HAP-1 (cell line): ENCODE results near the gene CDCA4.
"Not testable (repeated sequence)": the region's sequence is repeated elsewhere in the genome, so short reads cannot be mapped to it uniquely, and the experiment has no call there.

Source experiments
- DNase-seq, 2 experiments: peaks; one replicate each; pipeline ENCODE4 v3.0.0-alpha.2; 2016 to 2020; ENCODE audit warnings: low spot score in 2 of 2
- H3K27me3 ChIP-seq: fragments of 250-450 bp; sonication (Bioruptor Pico); 2 replicates; pipeline ENCODE4 v1.5.1; 2020; ENCODE audit warnings: low read depth, mild to moderate bottlenecking, moderate library complexity
- H3K36me3 ChIP-seq: fragments of 250-450 bp; sonication (Bioruptor Pico); replicated peaks from 2 replicates; pipeline ENCODE4 v1.5.1; 2020; ENCODE audit warnings: mild to moderate bottlenecking
- H3K4me1 ChIP-seq: fragments of 250-450 bp; sonication (Bioruptor Pico); 2 replicates; pipeline ENCODE4 v1.5.1; 2020; ENCODE audit warnings: mild to moderate bottlenecking
- H3K4me3 ChIP-seq: fragments of 250-450 bp; sonication (Bioruptor Pico); 2 replicates; pipeline ENCODE4 v1.5.1; 2020; ENCODE audit warnings: mild to moderate bottlenecking, moderate library complexity
- H3K9me3 ChIP-seq: fragments of 250-450 bp; sonication (Bioruptor Pico); 2 replicates; pipeline ENCODE4 v1.5.1; 2020; ENCODE audit warnings: mild to moderate bottlenecking, moderate library complexity
- in situ Hi-C: fragments of 300-500 bp; cut with MboI; formaldehyde crosslinking; loops from 3 replicates; pipeline ENCODE4 v1.14.3; 2020; ENCODE audit warnings: low sequenced_read_pairs, inconsistent platforms, mixed read lengths

CDCA4 gene

DNA sequence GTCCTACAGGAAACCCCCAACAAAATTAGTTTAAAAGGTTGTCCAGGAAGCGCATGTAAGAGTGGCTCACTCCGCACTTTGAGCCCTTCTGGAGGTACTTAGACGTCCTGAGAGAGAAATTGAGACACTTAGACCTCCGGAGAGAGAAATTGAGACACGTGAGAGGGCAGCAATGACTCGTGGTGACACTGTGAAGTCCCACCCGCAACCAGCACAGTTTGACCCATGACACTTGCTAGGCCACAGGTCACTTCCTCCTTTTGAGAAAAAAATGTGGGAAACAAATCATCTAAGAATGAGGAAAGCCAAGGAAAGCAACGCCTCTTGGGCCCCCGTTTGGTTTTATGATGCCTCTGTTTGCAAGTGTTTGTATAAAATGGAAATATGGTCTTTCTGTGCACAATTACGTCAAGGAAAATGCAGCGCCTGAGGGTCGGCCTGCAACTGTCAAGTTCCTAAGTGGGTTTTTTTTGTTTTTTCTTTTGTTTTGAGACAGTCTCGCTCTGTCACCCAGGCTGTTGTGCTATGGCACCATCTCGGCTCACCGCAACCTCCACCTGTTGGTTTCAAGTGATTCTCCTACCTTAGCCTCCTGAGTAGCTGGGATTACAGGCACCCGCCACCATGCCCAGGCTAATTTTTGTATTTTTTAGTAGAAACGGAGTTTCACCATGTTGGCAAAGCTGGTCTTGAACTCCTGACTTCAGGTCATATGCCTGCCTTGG, 13.6 kb upstream of the CDCA4 start:
- DNase-seq: no peak
- in situ Hi-C loops: no loop called here
- H3K9me3 ChIP-seq: no peaks in the 10 kb centered on the region
- no peaks in the 10 kb centered on the region for H3K4me1 ChIP-seq
- H3K27me3 ChIP-seq: no peaks in the 10 kb centered on the region; the same call in 1 of the 2 replicates
- no peak overlapping the region for H3K4me3 ChIP-seq
- H3K36me3 ChIP-seq: no peaks in the 10 kb centered on the region

- H3K9me3 ChIP-seq, H3K27me3 ChIP-seq, H3K4me3 ChIP-seq, DNase-seq, in situ Hi-C loops, H3K4me1 ChIP-seq, H3K36me3 ChIP-seq: not testable (repeated sequence)
Observed at GRCh38 chr14:105033412-105033900, 12.6 kb upstream of the CDCA4 start.

- H3K27me3 ChIP-seq, H3K4me3 ChIP-seq, in situ Hi-C loops, H3K36me3 ChIP-seq, H3K4me1 ChIP-seq, H3K9me3 ChIP-seq, DNase-seq: not testable (repeated sequence)
Observed at GRCh38 chr14:105032451-105032901, 11.6 kb upstream of the CDCA4 start.

DNA sequence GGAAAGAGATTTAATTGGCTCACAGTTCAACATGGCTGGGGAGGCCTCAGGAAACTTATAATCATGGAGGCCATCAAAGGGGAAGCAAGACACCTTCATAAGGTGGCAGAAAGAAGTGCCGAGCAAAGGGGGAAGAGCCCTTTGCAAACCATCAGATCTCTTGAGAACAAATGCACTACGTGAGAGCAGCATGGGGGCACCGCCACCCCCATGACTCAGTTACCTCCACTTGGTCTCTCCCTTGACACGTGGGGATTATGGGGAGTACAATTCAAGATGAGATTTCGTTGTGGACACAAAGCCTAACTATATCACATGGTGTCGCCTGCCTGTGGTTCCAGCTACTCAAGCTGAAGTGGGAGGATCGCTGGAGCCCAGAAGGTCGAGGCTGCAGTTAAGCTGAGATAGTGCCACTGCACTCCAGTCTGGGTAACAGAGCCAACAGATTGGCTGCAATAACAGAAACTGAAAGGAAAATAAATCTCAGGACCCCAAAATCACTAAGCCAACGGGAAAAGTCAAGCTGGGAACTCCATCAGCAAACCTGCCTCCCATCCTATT, 10.0 kb upstream of the CDCA4 start:
- no peaks in the 10 kb centered on the region for H3K4me1 ChIP-seq
- H3K4me3 ChIP-seq: no peak overlapping the region
- H3K36me3 ChIP-seq: no peaks in the 10 kb centered on the region
- no peaks in the 10 kb centered on the region for H3K9me3 ChIP-seq
- DNase-seq: no peak
- no peaks in the 10 kb centered on the region; the same call in 1 of the 2 replicates for H3K27me3 ChIP-seq
- in situ Hi-C loops: no loop called here

GRCh38 chr14:105030194-105030593, 9.3 kb upstream of the CDCA4 start:
- in situ Hi-C loops: no loop called here
- no peak for DNase-seq

GRCh38 chr14:105029402-105029801, 8.5 kb upstream of the CDCA4 start:
- no peaks in the 10 kb centered on the region for H3K36me3 ChIP-seq
- H3K27me3 ChIP-seq: no peaks in the 10 kb centered on the region
- no peaks in the 10 kb centered on the region for H3K9me3 ChIP-seq
- in situ Hi-C loops: no loop called here
- H3K4me3 ChIP-seq: no peak overlapping the region
- no peaks in the 10 kb centered on the region for H3K4me1 ChIP-seq
- no peak for DNase-seq

More at GRCh38 chr14:105030194-105030593, 9.3 kb upstream of the CDCA4 start:
- no peaks in the 10 kb centered on the region for H3K9me3 ChIP-seq
- no peaks in the 10 kb centered on the region for H3K27me3 ChIP-seq
- no peaks in the 10 kb centered on the region for H3K4me1 ChIP-seq
- H3K4me3 ChIP-seq: no peak overlapping the region
- no peaks in the 10 kb centered on the region for H3K36me3 ChIP-seq

DNA sequence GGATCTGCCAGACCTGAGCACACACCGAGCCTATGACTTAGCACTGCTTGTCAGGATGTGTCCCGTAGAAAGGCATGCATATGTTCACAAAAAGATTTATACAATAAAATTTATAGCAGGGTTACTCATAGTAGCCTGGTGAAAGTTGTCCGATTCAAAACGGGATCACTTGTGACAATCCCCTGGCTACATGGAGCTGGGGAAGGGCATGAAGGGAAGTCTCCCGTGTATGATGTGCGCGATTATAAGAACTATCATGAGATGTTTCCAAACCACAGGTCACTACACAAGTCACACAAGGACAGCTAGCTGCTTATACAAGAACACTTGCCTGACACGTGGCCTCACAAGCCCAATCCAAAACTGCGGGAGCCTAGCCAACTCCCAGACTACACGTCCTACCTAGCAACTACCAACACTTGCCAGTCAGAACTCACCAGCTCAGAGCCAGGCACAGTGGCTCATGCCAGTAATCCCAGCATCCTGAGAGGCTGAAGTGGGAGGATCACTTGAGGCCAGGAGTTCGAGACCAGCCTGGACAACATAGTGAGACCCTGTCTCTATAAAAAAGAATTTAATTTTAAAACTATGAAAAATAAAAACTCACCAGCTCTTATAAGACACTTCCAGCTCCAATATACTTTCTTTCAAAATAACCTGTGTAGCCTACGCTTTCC, 7.5 kb upstream of the CDCA4 start:
- Histone ChIP-seq H3K36me3 (no peaks in the 10 kb centered on the region), H3K9me3 (no peaks in the 10 kb centered on the region), H3K4me3 (no peak overlapping the region), H3K27me3 (no peaks in the 10 kb centered on the region), H3K4me1 (no peaks in the 10 kb centered on the region)
- in situ Hi-C loops: no loop called here
- no peak for DNase-seq

GRCh38 chr14:105027718-105028117, 6.8 kb upstream of the CDCA4 start:
- in situ Hi-C loops, H3K9me3 ChIP-seq, DNase-seq, H3K4me1 ChIP-seq, H3K27me3 ChIP-seq, H3K36me3 ChIP-seq, H3K4me3 ChIP-seq: not testable (repeated sequence)

DNA sequence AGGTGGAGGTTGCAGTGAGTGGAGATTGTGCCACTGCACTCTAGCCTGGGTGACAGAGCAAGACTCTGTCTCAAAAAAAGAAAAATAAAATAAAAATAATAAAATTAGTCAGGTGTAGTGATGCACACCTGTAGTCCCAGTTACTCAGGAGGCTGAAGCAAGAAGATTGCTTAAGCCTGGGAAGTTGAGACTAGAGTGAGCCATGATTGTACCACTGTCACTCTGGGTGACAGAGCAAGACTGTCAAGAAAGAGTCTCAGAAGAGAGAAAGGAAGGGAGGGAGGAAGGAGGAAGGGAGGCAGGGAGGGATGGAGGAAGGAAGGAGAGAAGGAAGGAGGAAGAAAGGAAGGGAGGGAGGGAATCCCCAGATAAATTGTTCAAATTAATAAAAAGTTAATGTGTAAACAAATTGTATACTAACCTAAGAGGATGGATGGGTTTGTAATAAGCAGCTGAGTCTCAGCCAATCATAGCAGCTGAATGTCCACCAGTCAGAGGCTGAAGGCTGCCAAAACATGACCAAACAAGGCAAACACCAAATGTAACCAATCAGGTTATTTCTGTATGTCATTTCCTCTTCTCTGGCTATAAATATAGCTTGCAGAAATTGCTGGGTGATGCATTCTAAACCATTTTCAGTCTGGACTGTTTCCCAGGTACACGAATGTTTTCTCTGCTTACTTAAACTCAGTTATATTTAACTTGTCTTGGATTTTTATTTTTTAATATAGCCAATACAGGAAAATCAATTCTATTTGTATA, 6.1 kb upstream of the CDCA4 start:
- H3K4me3 ChIP-seq: no peak overlapping the region
- no peaks in the 10 kb centered on the region for H3K9me3 ChIP-seq
- H3K4me1 ChIP-seq: no peaks in the 10 kb centered on the region; the same call in 1 of the 2 replicates
- H3K27me3 ChIP-seq: no peaks in the 10 kb centered on the region
- DNase-seq: no peak
- in situ Hi-C loops: no loop called here
- H3K36me3 ChIP-seq: no peaks in the 10 kb centered on the region

- in situ Hi-C loops: no loop called here
- no peaks in the 10 kb centered on the region; the same call in 1 of the 2 replicates for H3K4me1 ChIP-seq
Observed at GRCh38 chr14:105026033-105026785, 5.3 kb upstream of the CDCA4 start.

GRCh38 chr14:105025429-105025828, 4.5 kb upstream of the CDCA4 start:
- in situ Hi-C loops: no loop called here
- no peaks in the 10 kb centered on the region; the same call in 1 of the 2 replicates for H3K4me1 ChIP-seq

More at GRCh38 chr14:105026033-105026785, 5.3 kb upstream of the CDCA4 start:
- no peaks in the 10 kb centered on the region for H3K9me3 ChIP-seq
- H3K36me3 ChIP-seq: no peaks in the 10 kb centered on the region
- no peak for DNase-seq
- H3K4me3 ChIP-seq: no peak overlapping the region
- H3K27me3 ChIP-seq: no peaks in the 10 kb centered on the region

GRCh38 chr14:105023791-105024480, 3.1 kb upstream of the CDCA4 start:
- Histone ChIP-seq H3K27me3 (no peaks in the 10 kb centered on the region), H3K4me1 (no peaks in the 10 kb centered on the region; the same call in 1 of the 2 replicates), H3K4me3 (no peak overlapping the region), H3K36me3 (peaks cover 17% of the 10 kb centered on the region), H3K9me3 (no peaks in the 10 kb centered on the region)
- DNase-seq: no peak
- in situ Hi-C loops: no loop called here

More at GRCh38 chr14:105025429-105025828, 4.5 kb upstream of the CDCA4 start:
- Histone ChIP-seq H3K4me3 (no peak overlapping the region), H3K9me3 (no peaks in the 10 kb centered on the region), H3K27me3 (no peaks in the 10 kb centered on the region), H3K36me3 (peaks cover 4% of the 10 kb centered on the region)
- no peak for DNase-seq
